HG02588 (cell line): ENCODE results near the gene LHFPL6.

Experiments
- ATAC-seq: cut with Tn5 transposase; IDR thresholded peaks from one replicate; pipeline ENCODE4 v1.9.1; 2021; ENCODE audit warnings: mild to moderate bottlenecking, moderate library complexity; ENCODE audit not compliant: unreplicated experiment

LHFPL6 gene

GRCh38 chr13:39317291-39317690 lies 285.7 kb downstream of the LHFPL6 start:
- ATAC-seq = no peak

GRCh38 chr13:39315796-39316195 lies 287.2 kb downstream of the LHFPL6 start:
- ATAC-seq = no peak

GRCh38 chr13:39313721-39314120 lies 289.3 kb downstream of the LHFPL6 start:
- no peak for ATAC-seq

- no peak for ATAC-seq
These were observed 290.4 kb downstream of the LHFPL6 start for GRCh38 chr13:39312596-39312995.

- no peak for ATAC-seq
These were observed 291.4 kb downstream of the LHFPL6 start for GRCh38 chr13:39311619-39312018.

- ATAC-seq = no peak
These were observed 292.0 kb downstream of the LHFPL6 start for GRCh38 chr13:39310961-39311360.

- peak; percentile 96 for ATAC-seq
These were observed 296.1 kb downstream of the LHFPL6 start for GRCh38 chr13:39306639-39307589.

GRCh38 chr13:39302820-39303219 lies 300.2 kb downstream of the LHFPL6 start:
- ATAC-seq = no peak

- ATAC-seq = no peak
These were observed 304.0 kb downstream of the LHFPL6 start for GRCh38 chr13:39298951-39299350.

GRCh38 chr13:39297664-39298171 lies 305.3 kb downstream of the LHFPL6 start:
- ATAC-seq = no peak

- ATAC-seq = no peak
These were observed 306.0 kb downstream of the LHFPL6 start for GRCh38 chr13:39297023-39297422.

GRCh38 chr13:39296193-39296592 lies 306.8 kb downstream of the LHFPL6 start:
- ATAC-seq = no peak
